Measurements from ENCODE around the gene ANKRD12.
A peak's percentile ranks its signal among the peaks of the same experiment; 100 is the strongest.

Gene ANKRD12

DNA sequence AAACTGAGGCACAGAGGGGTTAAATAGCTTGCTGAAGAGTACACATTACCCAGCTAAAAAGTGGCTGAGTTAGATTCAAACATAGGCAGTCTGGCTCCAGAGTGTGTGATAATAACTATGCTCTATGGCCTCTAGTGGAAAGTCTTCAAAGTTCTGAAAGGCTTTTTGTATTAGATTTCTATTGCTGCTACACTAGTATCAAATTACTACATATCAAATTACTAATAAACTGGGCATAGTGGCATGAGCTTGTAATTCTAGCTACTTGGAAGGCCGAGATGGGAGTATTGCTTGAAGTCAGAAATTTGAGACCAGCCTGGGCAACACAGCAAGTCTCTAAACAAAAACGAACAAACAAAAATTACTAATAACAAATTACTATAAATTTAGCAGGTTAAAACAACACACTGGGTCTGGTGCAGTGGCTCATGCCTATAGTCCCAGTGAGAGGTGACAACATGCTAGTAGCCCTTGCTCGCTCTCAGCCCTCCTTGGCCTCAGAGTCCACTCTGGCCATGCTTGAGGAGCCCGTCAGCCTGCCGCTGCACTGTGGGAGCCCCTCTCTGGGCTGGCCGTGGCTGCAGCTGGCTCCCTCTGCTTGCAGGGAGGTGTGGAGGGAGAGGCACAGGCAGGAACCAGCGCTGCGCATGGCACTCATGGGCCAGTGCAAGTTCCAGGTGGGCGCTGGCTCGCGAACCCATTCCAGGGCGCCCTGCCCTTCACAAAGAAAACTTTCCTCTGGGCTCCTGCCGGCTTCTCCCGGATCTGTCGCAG, 159.8 kb downstream of the ANKRD12 start:
- no peak for DNase-seq

DNA sequence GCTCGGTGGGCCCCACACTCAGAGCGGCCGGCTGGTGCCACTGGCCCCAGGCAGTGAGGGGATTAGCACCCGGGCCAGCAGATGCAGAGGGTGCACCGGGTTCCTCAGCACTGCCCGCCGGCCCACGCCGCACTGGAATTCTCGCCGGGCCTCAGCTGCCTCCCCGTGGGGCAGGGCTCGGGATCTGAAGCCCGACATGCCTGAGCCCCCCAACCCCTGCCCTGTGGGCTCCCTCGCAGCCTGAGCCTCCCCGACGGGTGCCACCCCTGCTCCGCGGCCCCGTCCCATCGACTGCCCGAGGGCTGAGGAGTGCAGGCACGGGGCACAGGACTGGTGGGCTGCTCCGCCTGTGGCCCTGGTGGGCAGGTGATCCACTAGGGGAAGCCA, 160.4 kb downstream of the ANKRD12 start:
- no peak for DNase-seq

DNA sequence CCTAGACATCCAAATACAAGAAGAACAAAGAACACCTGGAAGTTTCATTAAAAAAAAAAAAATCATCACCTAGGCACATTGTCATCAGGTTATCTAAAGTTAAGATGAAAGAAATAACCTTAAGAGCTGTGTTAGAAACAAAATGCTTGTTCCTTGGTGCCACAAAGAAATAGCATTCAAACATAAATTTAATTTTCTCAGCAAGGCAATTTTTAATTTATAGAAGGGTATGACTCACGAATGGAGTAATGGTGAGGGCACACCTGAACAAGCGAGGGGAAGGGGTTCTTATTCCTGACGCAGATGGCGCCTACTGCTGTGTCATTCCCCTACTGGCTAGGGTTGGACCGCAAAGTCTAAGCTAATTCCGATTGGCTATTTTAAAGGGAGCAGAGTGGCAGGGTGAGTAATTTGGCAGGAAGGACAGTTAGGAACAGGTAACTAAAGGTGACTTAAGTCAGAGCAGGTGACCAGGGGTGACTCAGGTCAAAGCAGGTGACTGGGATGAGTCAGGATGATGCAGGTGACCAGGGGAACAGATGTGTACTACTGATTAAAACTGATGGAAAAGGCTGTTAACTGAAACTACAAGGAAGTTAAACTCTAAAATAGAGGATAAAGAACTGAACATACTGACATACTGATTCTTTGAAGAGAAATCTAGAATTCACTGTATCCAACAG, 167.9 kb downstream of the ANKRD12 start:
- no peak for DNase-seq

DNA sequence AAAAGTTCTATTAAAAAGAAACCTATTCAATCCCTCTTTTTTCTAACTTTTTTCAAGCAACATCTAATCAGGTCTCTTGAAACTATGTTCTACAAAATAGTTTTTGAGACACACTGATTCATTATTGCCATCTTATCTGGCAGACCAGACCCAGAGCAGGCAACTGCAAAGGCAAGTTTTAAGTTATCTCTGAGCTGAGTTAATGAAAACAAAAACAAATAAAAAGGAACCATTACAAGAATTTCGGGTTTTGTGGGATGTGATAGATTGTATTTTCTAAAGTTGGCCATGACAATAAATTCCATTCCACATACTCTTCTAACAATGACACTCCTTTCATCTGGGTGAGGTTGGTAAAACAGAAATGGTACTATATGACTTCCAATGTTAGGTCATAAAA, 182.8 kb downstream of the ANKRD12 start:
- no peak for DNase-seq

DNA sequence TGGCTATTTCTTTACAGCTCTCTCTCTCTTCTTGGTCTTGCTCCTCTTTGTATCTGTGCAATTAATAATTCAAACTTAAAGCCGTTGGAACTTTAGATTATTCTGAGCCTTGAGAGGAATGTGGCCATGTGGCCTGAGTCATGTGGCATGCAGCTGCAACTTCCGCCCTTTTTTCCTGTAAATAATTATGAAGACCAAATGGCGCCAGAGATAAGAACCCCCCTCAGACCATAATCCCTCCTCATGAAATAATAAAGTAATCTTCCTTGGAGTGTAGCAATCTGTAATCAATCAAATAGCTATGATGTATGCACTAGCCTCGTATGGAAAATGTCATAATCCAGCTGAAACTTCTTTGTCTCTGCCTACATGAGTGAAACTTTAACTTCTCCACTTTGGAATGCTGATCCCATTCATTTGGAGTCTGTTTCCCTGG, 184.5 kb downstream of the ANKRD12 start:
- DNase-seq, result no peak

DNA sequence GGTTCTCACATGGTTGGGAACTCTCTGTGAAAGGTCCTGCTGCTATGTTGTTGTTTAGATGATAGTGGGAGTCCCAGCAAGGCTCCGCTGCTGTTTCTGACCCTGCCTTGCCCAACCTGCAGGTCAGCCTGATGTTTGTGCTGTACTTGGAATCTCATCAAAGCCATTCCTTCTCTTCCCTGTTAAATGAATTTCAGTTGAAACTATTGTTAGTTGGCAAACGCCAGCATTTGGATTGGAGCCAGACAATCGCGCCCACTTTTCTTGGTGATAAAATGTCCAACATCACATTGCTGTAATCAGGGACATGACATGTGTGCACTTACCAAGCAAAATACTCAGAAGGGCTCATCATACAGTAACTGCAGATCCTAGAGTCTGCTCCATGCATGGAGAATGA, 185.2 kb downstream of the ANKRD12 start:
- no peak for DNase-seq

DNA sequence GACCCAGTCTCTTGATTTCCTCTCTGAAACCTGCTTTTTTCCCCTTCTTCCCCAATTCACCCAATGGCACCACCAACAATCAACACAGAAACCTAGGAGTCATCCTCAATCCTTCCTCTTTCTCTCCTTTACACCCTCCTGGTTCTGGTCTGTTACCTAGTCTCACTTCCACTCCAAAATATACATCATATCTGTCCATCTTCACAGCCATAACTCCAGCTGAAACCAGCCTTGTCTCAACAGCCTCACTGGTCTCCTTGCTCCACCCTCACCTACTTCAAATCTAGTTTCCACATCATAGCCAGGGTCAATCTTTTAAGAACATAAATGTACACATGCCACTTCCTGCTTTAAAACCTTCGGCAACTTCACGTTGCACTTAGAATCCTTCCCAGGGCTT, 186.2 kb downstream of the ANKRD12 start:
- DNase-seq, result no peak

DNA sequence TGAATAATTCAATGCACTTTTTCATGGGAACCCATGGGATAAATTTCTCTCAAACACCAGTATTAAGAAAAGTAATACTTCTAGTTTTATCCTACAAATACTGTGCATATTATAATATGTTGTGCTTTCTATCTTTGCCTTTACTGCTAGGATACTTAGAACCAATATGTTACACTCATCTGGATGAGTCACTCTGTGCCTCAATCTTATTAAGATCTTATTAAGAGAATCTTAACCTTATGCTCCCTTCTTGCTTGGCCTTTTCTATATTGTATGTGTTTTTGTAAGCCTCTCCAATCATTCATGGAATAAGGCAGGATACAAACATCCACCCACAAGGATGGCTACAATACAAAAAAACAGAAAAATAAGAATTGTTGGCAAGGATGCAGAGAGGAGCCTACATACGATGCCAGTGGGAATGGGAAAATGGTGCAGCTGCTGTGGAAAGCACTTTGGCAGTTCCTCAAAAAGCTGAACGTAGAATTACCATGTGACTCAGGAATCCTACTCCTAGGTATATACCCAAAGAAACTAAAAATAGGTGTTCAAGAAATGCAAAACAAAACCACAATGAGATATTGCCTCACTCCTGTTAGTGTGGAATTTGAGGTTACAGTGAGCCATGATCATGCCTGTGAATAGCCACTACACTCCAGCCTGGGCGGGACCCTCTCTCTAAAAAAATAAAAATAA, 187.3 kb downstream of the ANKRD12 start:
- no peak for DNase-seq

DNA sequence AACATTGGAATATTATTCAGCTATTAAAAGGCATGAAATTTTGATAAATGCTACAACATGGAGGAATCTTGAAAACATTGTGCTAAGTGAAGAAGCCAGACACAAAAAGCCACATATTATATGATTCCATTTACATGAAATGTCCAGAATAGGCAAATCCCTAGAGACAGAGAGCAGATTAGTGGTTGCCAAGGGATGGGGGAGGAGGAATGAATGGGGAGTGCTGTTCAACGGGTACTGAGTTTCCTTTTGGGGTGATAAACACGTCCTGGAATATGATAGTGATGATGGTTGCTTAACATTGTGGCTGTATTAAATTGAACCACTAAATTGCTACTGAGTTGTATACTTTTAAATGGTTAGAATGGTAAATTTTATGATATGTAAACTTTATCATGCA, 189.1 kb downstream of the ANKRD12 start:
- no peak for DNase-seq

DNA sequence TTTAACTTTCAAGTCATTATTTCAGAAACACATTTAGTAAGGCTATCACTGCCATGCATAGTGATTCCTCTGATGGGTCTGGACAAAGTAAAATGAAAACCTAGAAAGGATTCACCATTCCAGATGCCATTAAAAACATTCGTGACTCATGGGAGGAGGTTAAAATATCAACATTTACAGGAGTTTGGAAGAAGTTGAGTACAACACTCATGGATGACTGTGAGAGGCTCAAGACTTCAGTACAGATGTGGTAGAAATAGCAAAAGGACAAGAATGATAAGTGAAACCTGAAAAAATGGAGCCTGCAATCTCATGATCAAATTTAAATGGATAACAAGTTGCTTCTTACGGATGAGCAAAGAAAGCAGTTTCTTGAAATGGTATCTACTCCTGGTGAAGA, 192.2 kb downstream of the ANKRD12 start:
- no peak for DNase-seq

DNA sequence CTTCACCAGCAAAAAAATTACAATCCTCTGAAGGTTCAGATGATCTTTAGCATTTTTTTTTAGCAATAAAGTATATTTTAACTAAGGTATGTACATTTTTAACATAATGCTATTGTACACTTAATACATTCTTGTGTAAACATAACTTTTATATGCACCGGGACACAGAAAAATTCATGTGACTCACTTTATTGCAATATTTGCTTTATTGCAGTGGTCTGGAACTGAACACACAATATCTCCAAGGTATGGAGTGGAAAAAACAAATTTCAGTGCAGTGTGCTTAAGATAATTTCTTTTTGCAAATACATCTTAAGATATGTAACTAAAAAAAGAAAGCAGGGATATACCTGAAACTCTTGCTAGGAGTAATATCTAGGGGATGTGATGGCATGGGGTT, 192.9 kb downstream of the ANKRD12 start:
- no peak for DNase-seq

DNA sequence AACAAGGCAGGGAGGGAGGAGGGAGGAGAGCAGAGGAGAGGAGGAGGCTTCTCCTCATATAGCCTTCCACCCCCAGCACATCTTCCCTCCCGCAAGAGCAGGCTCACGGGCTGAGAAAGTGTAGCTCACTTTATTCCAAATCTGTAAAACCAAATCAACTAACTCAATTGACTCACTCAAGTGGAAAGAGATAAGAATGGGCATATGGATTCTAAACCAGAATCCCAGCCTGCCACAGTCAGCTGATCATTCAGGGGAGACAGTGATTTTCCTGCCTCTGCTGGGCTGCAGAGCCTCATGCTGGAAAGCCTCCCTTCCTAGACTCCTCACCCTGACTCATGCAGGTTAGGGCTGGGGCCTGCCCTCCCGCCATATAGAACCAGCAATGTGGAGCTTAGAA, 193.8 kb downstream of the ANKRD12 start:
- no peak for DNase-seq

DNA sequence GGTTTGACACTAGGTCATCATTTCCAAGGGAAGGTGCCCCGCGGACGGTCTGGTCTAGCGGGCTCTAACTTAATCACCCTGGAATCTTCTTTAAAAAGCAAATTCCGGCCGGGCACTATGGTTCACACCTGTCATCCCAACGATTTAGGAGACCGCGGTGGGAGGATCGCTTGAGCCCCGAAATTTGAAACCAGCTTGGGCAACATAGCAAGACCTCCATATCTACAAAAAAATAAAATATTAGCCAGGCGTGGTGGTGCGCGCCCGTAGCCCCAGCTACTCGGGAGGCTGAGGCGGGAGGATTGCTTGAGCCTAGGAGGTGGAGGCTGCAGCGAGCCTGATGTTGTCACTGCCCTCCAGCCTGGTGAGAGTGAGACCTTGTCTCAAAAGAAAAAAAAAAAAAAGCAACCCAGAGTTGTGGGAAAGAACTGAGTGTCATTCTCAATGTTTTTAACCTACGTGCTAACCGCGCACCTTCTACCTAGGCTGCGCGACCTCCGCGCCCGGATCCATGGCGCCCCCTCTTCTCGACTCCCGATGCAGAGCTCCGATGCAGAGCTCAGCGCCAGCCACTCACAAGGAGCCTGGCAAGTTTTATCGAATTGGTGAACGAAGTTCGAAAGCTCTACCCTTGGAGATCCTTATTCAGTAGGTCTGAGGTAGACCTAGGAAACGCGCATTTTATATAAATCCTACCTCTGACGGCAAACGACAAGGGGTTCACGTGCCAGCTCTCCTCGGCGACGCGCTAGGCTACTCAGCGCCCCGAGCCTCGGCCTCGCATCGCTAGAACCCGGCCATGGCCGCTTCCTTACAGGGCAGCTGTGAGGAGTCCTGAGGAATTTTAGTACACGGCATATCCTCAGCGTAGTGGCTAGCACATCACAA, 197.1 kb downstream of the ANKRD12 start:
- no peak for DNase-seq

DNA sequence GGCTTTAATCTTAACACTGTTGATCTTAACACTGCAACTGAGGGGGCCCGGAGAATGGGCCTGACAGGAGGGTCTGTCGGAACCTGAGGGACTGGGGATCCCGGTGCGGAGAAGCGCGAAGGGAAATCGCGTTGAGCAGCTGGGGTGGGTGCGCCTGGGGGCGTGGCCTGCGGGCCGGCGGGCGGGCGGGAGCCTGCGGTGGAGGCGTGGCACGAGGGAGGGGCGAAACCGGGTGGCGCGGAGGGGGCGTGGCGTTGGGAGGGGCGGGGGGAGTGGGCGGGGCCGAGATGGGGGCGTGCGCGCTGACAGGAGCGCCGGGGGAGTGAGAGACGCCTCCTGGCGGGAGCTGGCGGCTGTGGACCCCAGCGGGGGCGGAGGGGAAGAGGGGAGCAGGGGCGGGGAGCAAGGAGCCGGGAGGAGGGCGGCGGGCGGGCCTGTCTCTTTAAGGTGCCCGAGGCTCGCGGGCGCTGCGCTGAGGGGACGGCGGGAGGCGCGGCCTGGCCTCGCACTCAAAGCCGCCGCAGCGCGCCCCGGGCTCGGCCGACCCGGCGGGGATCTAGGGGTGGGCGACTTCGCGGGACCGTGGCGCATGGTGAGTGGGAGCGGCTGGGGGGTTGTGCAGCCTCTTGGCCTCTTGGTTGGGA, 197.9 kb downstream of the ANKRD12 start, which contains the start of gene TWSG1:
Gene TWSG1, plus strand, starts transcription at position 445 of the 644 bp plus-strand sequence. CDS start 2,457 bp downstream, outside the sequence.
- peak; percentile 53 for DNase-seq

DNA sequence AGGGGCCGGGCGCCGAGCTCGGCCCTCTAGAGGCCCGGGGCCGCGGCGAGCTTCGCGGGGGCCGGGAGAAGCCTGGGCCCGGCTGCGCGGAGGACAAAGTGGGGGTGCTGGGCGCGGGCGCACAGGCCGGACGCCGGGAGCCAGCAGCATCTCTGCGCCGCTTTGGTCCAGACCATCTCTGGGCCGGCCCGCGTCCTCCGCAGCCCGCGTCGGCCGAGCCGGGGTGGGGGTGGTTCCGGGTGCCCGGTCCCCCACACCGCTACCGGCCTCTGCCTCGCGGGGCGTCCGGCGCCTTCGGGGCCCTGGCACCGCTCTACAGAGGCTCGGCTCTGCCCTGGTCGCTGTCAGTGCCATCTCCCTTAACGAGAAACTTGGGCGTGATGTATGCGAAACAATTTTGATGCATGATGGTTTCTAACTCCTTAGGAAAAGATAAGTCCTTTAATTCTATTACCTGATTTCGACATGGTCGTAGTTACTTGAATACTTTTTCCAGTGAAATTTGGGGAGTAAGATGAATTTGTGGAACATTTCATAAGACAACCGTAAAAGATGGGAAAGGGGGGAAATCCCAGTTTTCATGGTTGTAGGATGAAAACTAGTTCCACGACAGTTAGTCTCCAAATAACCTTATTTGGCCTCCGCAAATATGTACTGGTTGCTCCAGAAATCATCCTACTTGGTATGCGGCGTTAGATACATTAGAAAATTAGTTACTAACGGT, 198.6 kb downstream of the ANKRD12 start:
- DNase-seq, result no peak
